DND-41 (cell line): Measurements from ENCODE around the gene TSEN15.
"Not testable (repeated sequence)": the region's sequence is repeated elsewhere in the genome, so short reads cannot be mapped to it uniquely, and the experiment has no call there.

Source experiments
- ATAC-seq: fragments of 200-7000 bp; cut with Tn5 transposase; 3 replicates; pipeline ENCODE4 v1.9.1; 2021; ENCODE audit warnings: low read depth; ENCODE audit not compliant: insufficient read depth
- DNase-seq: peaks from one replicate; pipeline ENCODE4 v3.0.0-alpha.2; 2020
- H2AFZ ChIP-seq: 2 replicates; pipeline ENCODE4 v1.6.0; 2012; ENCODE audit warnings: low read depth, low read length
- H3K27ac ChIP-seq: 2 replicates; pipeline ENCODE4 v1.5.1; 2012; ENCODE audit warnings: low read length, inconsistent platforms
- H3K27me3 ChIP-seq: fragments of 200-600 bp; sonication (generic); 2 replicates; pipeline ENCODE4 v1.6.0; 2012; ENCODE audit warnings: low read length, mild to moderate bottlenecking, inconsistent platforms; ENCODE audit not compliant: insufficient read depth, poor library complexity
- H3K36me3 ChIP-seq: 2 replicates; pipeline ENCODE4 v1.5.1; 2012; ENCODE audit warnings: low read length, inconsistent platforms; ENCODE audit not compliant: insufficient read depth
- H3K4me1 ChIP-seq: 2 replicates; pipeline ENCODE4 v1.5.1; 2012; ENCODE audit warnings: mild to moderate bottlenecking, low read length; ENCODE audit not compliant: insufficient read depth
- H3K4me2 ChIP-seq: 2 replicates; pipeline ENCODE4 v1.6.0; 2012; ENCODE audit warnings: mild to moderate bottlenecking, moderate library complexity, low read length, inconsistent platforms; ENCODE audit not compliant: insufficient read depth
- H3K4me3 ChIP-seq, 2 experiments: fragments of 200-600 bp in 1 of 2; shearing (Covaris generic) in 1 of 2; 2 replicates each; pipeline ENCODE4 v1.5.1; 2012 to 2016; ENCODE audit warnings: inconsistent platforms in 2 of 2, low read length in 2 of 2, mild to moderate bottlenecking in 2 of 2, low read depth in 1 of 2, moderate library complexity in 1 of 2
- H3K79me2 ChIP-seq: 2 replicates; pipeline ENCODE4 v1.6.0; 2012; ENCODE audit warnings: low read length, inconsistent platforms; ENCODE audit not compliant: insufficient read depth
- H3K9ac ChIP-seq: 2 replicates; pipeline ENCODE4 v1.6.0; 2012; ENCODE audit warnings: low read depth, mild to moderate bottlenecking, inconsistent platforms, low read length, moderate library complexity
- H3K9me3 ChIP-seq: 2 replicates; pipeline ENCODE4 v1.5.1; 2012; ENCODE audit warnings: low read length, moderate library complexity, mild to moderate bottlenecking, inconsistent platforms; ENCODE audit not compliant: insufficient read depth, severe bottlenecking
- H4K20me1 ChIP-seq: 2 replicates; pipeline ENCODE4 v1.6.0; 2012; ENCODE audit warnings: low read length; ENCODE audit not compliant: insufficient read depth
- CTCF ChIP-seq: IDR thresholded peaks from 2 replicates; pipeline ENCODE4 v1.5.1; 2012; ENCODE audit warnings: borderline replicate concordance, low read length, moderate library complexity, mild to moderate bottlenecking; ENCODE audit not compliant: poor library complexity, severe bottlenecking; ENCODE audit errors: extremely low read depth
- EZH2 ChIP-seq: IDR thresholded peaks from 3 replicates; pipeline ENCODE4 v1.6.1; 2012; ENCODE audit warnings: borderline replicate concordance, low read depth, mild to moderate bottlenecking, moderate library complexity, low read length, inconsistent platforms; ENCODE audit not compliant: severe bottlenecking

Gene TSEN15

GRCh38 chr1:184039126-184039525, 12.4 kb upstream of the TSEN15 start:
- Histone ChIP-seq H3K27me3 (peaks cover 5% of the 10 kb centered on the region), H3K4me2 (no peak overlapping the region), H3K79me2 (no peaks in the 10 kb centered on the region), H3K36me3 (no peaks in the 10 kb centered on the region), H4K20me1 (no peaks in the 10 kb centered on the region), H2AFZ (no peak overlapping the region), H3K4me3 (no peak overlapping the region), H3K27ac (no peak overlapping the region), H3K9me3 (no peaks in the 10 kb centered on the region), H3K4me1 (no peaks in the 10 kb centered on the region), H3K9ac (no peak overlapping the region)
- DNase-seq (no peak), ATAC-seq (no peak)
- TF ChIP-seq EZH2 (no peak), CTCF (no peak)

- no peaks in the 10 kb centered on the region for H3K9me3 ChIP-seq
- H3K27ac ChIP-seq, result no peak overlapping the region
- no peak overlapping the region for H2AFZ ChIP-seq
- no peak for ATAC-seq
- no peak overlapping the region for H3K4me2 ChIP-seq
- H3K36me3 ChIP-seq, result no peaks in the 10 kb centered on the region
- H3K79me2 ChIP-seq, result no peaks in the 10 kb centered on the region
- no peak for TF ChIP-seq CTCF
- no peak for TF ChIP-seq EZH2
- no peak overlapping the region for H3K4me3 ChIP-seq
- H4K20me1 ChIP-seq, result no peaks in the 10 kb centered on the region
- H3K9ac ChIP-seq, result no peak overlapping the region
- no peaks in the 10 kb centered on the region for H3K27me3 ChIP-seq
- no peaks in the 10 kb centered on the region for H3K4me1 ChIP-seq
- DNase-seq, result no peak
Observed at GRCh38 chr1:184041731-184042130, 9.8 kb upstream of the TSEN15 start.

- DNase-seq, H3K9me3 ChIP-seq, H3K27ac ChIP-seq, H4K20me1 ChIP-seq, H3K27me3 ChIP-seq, H3K4me3 ChIP-seq, ATAC-seq, H3K36me3 ChIP-seq, H3K4me2 ChIP-seq, H3K79me2 ChIP-seq, H3K4me1 ChIP-seq, H3K9ac ChIP-seq, H2AFZ ChIP-seq: not testable (repeated sequence)
Observed at GRCh38 chr1:184043315-184043714, 8.2 kb upstream of the TSEN15 start.

GRCh38 chr1:184044603-184045376, 6.7 kb upstream of the TSEN15 start:
- ATAC-seq, result no peak
- no peak overlapping the region for H3K9ac ChIP-seq
- peaks cover 6% of the 10 kb centered on the region for H3K27me3 ChIP-seq
- H3K79me2 ChIP-seq, result no peaks in the 10 kb centered on the region
- no peak overlapping the region for H3K4me3 ChIP-seq
- H3K36me3 ChIP-seq, result no peaks in the 10 kb centered on the region
- no peaks in the 10 kb centered on the region for H4K20me1 ChIP-seq
- no peak overlapping the region for H2AFZ ChIP-seq
- H3K27ac ChIP-seq, result no peak overlapping the region
- no peak for DNase-seq
- no peaks in the 10 kb centered on the region for H3K4me1 ChIP-seq
- H3K9me3 ChIP-seq, result no peaks in the 10 kb centered on the region
- no peak overlapping the region for H3K4me2 ChIP-seq
- TF ChIP-seq EZH2, result no peak
- TF ChIP-seq CTCF, result no peak

GRCh38 chr1:184047541-184047940, 4.0 kb upstream of the TSEN15 start:
- H2AFZ ChIP-seq, H3K4me1 ChIP-seq, H3K27me3 ChIP-seq, H3K79me2 ChIP-seq, H3K4me3 ChIP-seq, ATAC-seq, DNase-seq, H3K36me3 ChIP-seq, H3K9me3 ChIP-seq, H4K20me1 ChIP-seq, H3K27ac ChIP-seq, H3K4me2 ChIP-seq, H3K9ac ChIP-seq: not testable (repeated sequence)
